HepG2 (cell line): ENCODE data around the gene SLC12A3. TPM values are rescaled to one million over a fixed set of nuclear protein-coding genes. Genes with fewer than 3 reads are reported as not detected.

Experiments used
- ARID5B ChIP-seq: IDR thresholded peaks from 2 replicates; pipeline ENCODE4 v1.4.0; 2020; ENCODE audit warnings: mild to moderate bottlenecking, missing genetic modification reagents
- DR1 ChIP-seq: sonication (generic); formaldehyde crosslinking; IDR thresholded peaks from 2 replicates; pipeline ENCODE4 v1.8.0; 2021; ENCODE audit warnings: mild to moderate bottlenecking, missing genetic modification reagents, inconsistent platforms
- FUBP1 ChIP-seq: sonication (generic); formaldehyde crosslinking; IDR thresholded peaks from 2 replicates; pipeline ENCODE4 v1.5.1; 2020; ENCODE audit warnings: missing genetic modification reagents, mild to moderate bottlenecking, borderline replicate concordance
- GATAD2A ChIP-seq: IDR thresholded peaks from 2 replicates; pipeline ENCODE4 v1.6.1; 2016
- HCFC1 ChIP-seq: fragments of 150-350 bp; IDR thresholded peaks from 2 replicates; pipeline ENCODE4 v1.6.1; 2014; ENCODE audit warnings: low read depth, low read length
- IRF2 ChIP-seq: IDR thresholded peaks from 2 replicates; pipeline ENCODE4 v1.6.1; 2018; ENCODE audit warnings: missing genetic modification reagents, missing compliant biosample characterization
- MZF1 ChIP-seq: sonication (generic); formaldehyde crosslinking; IDR thresholded peaks from 2 replicates; pipeline ENCODE4 v1.8.1; 2023; ENCODE audit warnings: mild to moderate bottlenecking, missing genetic modification reagents, borderline replicate concordance
- NFE2 ChIP-seq: sonication (generic); formaldehyde crosslinking; IDR thresholded peaks from 2 replicates; pipeline ENCODE4 v1.4.0; 2020; ENCODE audit warnings: missing genetic modification reagents
- PBX2 ChIP-seq: IDR thresholded peaks from 2 replicates; pipeline ENCODE4 v1.6.1; 2016; ENCODE audit warnings: control low read depth
- POGZ ChIP-seq: sonication (generic); formaldehyde crosslinking; IDR thresholded peaks from 2 replicates; pipeline ENCODE4 v1.4.0; 2020; ENCODE audit warnings: mild to moderate bottlenecking, missing genetic modification reagents
- SIX1 ChIP-seq: sonication (generic); formaldehyde crosslinking; IDR thresholded peaks from 2 replicates; pipeline ENCODE4 v1.4.0; 2020; ENCODE audit warnings: missing genetic modification reagents, borderline replicate concordance
- SMAD9 ChIP-seq: sonication (generic); formaldehyde crosslinking; IDR thresholded peaks from 2 replicates; pipeline ENCODE4 v1.5.1; 2020; ENCODE audit warnings: mild to moderate bottlenecking, missing genetic modification reagents
- SP5 ChIP-seq: IDR thresholded peaks from 2 replicates; pipeline ENCODE4 v1.6.1; 2016; ENCODE audit warnings: low read depth, borderline replicate concordance
- STAT5B ChIP-seq: sonication (generic); formaldehyde crosslinking; IDR thresholded peaks from 2 replicates; pipeline ENCODE4 v1.4.0; 2020; ENCODE audit warnings: missing genetic modification reagents
- TFE3 ChIP-seq: IDR thresholded peaks from 2 replicates; pipeline ENCODE4 v1.6.1; 2016
- ZHX1 ChIP-seq: sonication (generic); formaldehyde crosslinking; IDR thresholded peaks from 2 replicates; pipeline ENCODE4 v1.8.1; 2022; ENCODE audit warnings: low read depth, mild to moderate bottlenecking, missing genetic modification reagents
- ZNF335 ChIP-seq: sonication (generic); formaldehyde crosslinking; IDR thresholded peaks from 2 replicates; pipeline ENCODE4 v1.4.0; 2020; ENCODE audit warnings: missing genetic modification reagents
- ZNF644 ChIP-seq: IDR thresholded peaks from 2 replicates; pipeline ENCODE4 v1.6.1; 2016; ENCODE audit warnings: low read depth
- polyA plus RNA-seq, 8 experiments: library from polyadenylated mRNA; depleted of rRNA in 3 of 8; stranded (reverse) in 7 of 8; unstranded in 1 of 8; fragments of >200 nt; fragmentation: Illumina TruSeq in 4 of 8; extraction: Trizol in 4 of 8; gene quantifications; 2 replicates each; pipeline versions ENCODE4 v1.2.1 to v1.2.3, GENCODE V29; 2011 to 2016; ENCODE audit warnings: low read depth in 4 of 8, missing spikeins in 1 of 8, mixed read lengths in 1 of 8; ENCODE audit not compliant: insufficient read depth in 1 of 8
- total RNA-seq, 5 experiments: library from RNA; depleted of rRNA; stranded (reverse); fragments of >200 nt; fragmentation: Illumina TruSeq; extraction: Trizol; gene quantifications; 2 replicates each; pipeline ENCODE4 v1.2.3, GENCODE V29; 2016; ENCODE audit warnings: low read depth in 1 of 5

Gene SLC12A3
- total and polyA plus RNA-seq, 2 of the 13 experiments (the other 11 are each of a cell fraction or from before 2014, with no cell fraction given): 6.2 TPM; not detected in 1

GRCh38 chr16:56931892-56932720, 67.1 kb downstream of the SLC12A3 start, which contains the start of gene HERPUD1 (continued):
- TF ChIP-seq STAT5B (CRISPR knock-in tag) (peak; percentile 31; the same call in 1 of the 2 replicates), SMAD9 (CRISPR knock-in tag) (no peak; the same call in 1 of the 2 replicates), NFE2 (CRISPR knock-in tag) (peak; percentile 46), TFE3 (CRISPR knock-in tag) (peak; percentile 90), SIX1 (CRISPR knock-in tag) (no peak; the same call in 1 of the 2 replicates), ARID5B (CRISPR knock-in tag) (peak; percentile 84), GATAD2A (CRISPR knock-in tag) (peak; percentile 71), FUBP1 (CRISPR knock-in tag) (no peak; the same call in 1 of the 2 replicates), ZNF335 (CRISPR knock-in tag) (peak; percentile 89), DR1 (CRISPR knock-in tag) (peak; percentile 99), ZHX1 (peak; percentile 60), HCFC1 (no peak; the same call in 1 of the 2 replicates), MZF1 (peak; percentile 34; the same call in 1 of the 2 replicates), POGZ (CRISPR knock-in tag) (peak; percentile 100), PBX2 (CRISPR knock-in tag) (peak; percentile 71), ZNF644 (peak; percentile 14; the same call in 1 of the 2 replicates), SP5 (CRISPR knock-in tag) (peak; percentile 76), IRF2 (peak; percentile 89)
